Kidney (tissue), 14 donors: ENCODE data around the gene PRR3. TPM values are rescaled to one million over a fixed set of nuclear protein-coding genes. Genes with fewer than 3 reads are reported as not detected.
"Not testable (repeated sequence)": the region's sequence is repeated elsewhere in the genome, so short reads cannot be mapped to it uniquely, and the experiment has no call there.

Source experiments
- DNase-seq, 5 donors: peaks; one replicate each; pipeline ENCODE4 v3.0.0-alpha.2; 2013 to 2020
- FAIRE-seq: peaks from 2 replicates; lab custom pipeline; 2012; peaks lifted over from hg19 to GRCh38; lab: Jason Lieb, UNC
- H3K27ac ChIP-seq, 2 donors: one replicate each; pipeline ENCODE4 v1.7.0; 2013; ENCODE audit warnings: low read depth in 2 of 2, low read length in 2 of 2, inconsistent platforms in 1 of 2
- H3K27me3 ChIP-seq: one replicate; pipeline ENCODE4 v1.7.1; 2013; ENCODE audit warnings: low read length, inconsistent platforms; ENCODE audit not compliant: control insufficient read depth, insufficient read depth
- H3K36me3 ChIP-seq, 3 donors: one replicate each; pipeline versions ENCODE4 v1.7.0 to v1.7.1; 2013; ENCODE audit warnings: low read length in 3 of 3, control low read depth in 1 of 3, inconsistent platforms in 1 of 3; ENCODE audit not compliant: insufficient read depth in 3 of 3, control insufficient read depth in 2 of 3
- H3K4me1 ChIP-seq, 3 donors: one replicate each; pipeline versions ENCODE4 v1.7.0 to v1.7.1; 2013; ENCODE audit warnings: low read length in 3 of 3, inconsistent platforms in 1 of 3, low read depth in 1 of 3; ENCODE audit not compliant: control insufficient read depth in 2 of 3, insufficient read depth in 2 of 3
- H3K4me3 ChIP-seq, 3 donors: one replicate each; pipeline versions ENCODE4 v1.7.0 to v1.8.1; 2013; ENCODE audit warnings: low read length in 3 of 3, control low read depth in 1 of 3, inconsistent platforms in 1 of 3
- H3K9ac ChIP-seq, 3 donors: one replicate each; pipeline versions ENCODE4 v1.7.0 to v1.7.1; 2013; ENCODE audit warnings: low read length in 3 of 3, control low read depth in 1 of 3, inconsistent platforms in 1 of 3
- H3K9me3 ChIP-seq, 3 donors: one replicate each; pipeline versions ENCODE4 v1.7.0 to v1.7.1; 2013; ENCODE audit warnings: low read length in 3 of 3, control low read depth in 1 of 3, inconsistent platforms in 1 of 3; ENCODE audit not compliant: control insufficient read depth in 2 of 3, insufficient read depth in 1 of 3
- CTCF ChIP-seq: IDR thresholded peaks from 3 replicates; pipeline ENCODE4 v1.5.1; 2012; ENCODE audit warnings: mild to moderate bottlenecking, moderate library complexity, borderline replicate concordance; ENCODE audit not compliant: insufficient read depth; ENCODE audit errors: extremely low read depth
- intact Hi-C: fragments of 100-400 bp; cut with DNase I; formaldehyde crosslinking; loops from one replicate; pipeline ENCODE4 v1.11.1; 2022
- polyA plus RNA-seq: library from polyadenylated mRNA; stranded (reverse); fragments of 350-450 nt; fragmentation: Illumina TruSeq; extraction: RNeasy Lipid Tissue Mini Kit (QIAGEN cat#74804); gene quantifications from one replicate; pipeline ENCODE4 v1.2.3, GENCODE V29; 2014; ENCODE audit warnings: low read depth, low replicate concordance; ENCODE audit not compliant: insufficient read depth
- total RNA-seq: library from RNA; stranded (reverse); fragmentation: NEBNext Ultra II Directional; extraction: Animal tissue kit (Norgen Biotek cat#: 25700); gene quantifications from one replicate; pipeline ENCODE4 v1.2.1, GENCODE V29; 2021
- donor health status: control.
- donor health status: control.
- donor health status: control.
- donor health status: control.
- donor health status: control.
- donor health status: DM: yes; HTN: yes; CAD: no.
- donor health status: Normal renal cell carcinoma (clear cell type).

Gene PRR3
- total and polyA plus RNA-seq, 2 donors from 2014 or later, result 7.9 to 9.3 TPM

- H3K4me1 ChIP-seq, result no peaks in the 10 kb centered on the region
- no peak overlapping the region for H3K27ac ChIP-seq
- no peaks in the 10 kb centered on the region for H3K36me3 ChIP-seq
- DNase-seq (no peak), FAIRE-seq (no peak)
- H3K9ac ChIP-seq, result no peak overlapping the region
- H3K9me3 ChIP-seq, result no peaks in the 10 kb centered on the region
- intact Hi-C loops, result no loop called here
- no peaks in the 10 kb centered on the region for H3K27me3 ChIP-seq
- H3K4me3 ChIP-seq, result no peak overlapping the region
- no peak for TF ChIP-seq CTCF
Observed at GRCh38 chr6:30513451-30513850, 43.6 kb upstream of the PRR3 start.

GRCh38 chr6:30515106-30515505 lies 42.0 kb upstream of the PRR3 start:
- H3K9ac ChIP-seq, result no peak overlapping the region
- peak overlapping the region in 1 of 2 donors; percentile 69 for H3K27ac ChIP-seq
- H3K27me3 ChIP-seq, result no peaks in the 10 kb centered on the region
- H3K4me3 ChIP-seq, result no peak overlapping the region
- TF ChIP-seq CTCF, result no peak
- H3K36me3 ChIP-seq, result no peaks in the 10 kb centered on the region
- FAIRE-seq, result no peak
- H3K9me3 ChIP-seq, result no peaks in the 10 kb centered on the region
- intact Hi-C loops, result no loop called here
- no peak for DNase-seq
- H3K4me1 ChIP-seq, result no peaks in the 10 kb centered on the region

DNA sequence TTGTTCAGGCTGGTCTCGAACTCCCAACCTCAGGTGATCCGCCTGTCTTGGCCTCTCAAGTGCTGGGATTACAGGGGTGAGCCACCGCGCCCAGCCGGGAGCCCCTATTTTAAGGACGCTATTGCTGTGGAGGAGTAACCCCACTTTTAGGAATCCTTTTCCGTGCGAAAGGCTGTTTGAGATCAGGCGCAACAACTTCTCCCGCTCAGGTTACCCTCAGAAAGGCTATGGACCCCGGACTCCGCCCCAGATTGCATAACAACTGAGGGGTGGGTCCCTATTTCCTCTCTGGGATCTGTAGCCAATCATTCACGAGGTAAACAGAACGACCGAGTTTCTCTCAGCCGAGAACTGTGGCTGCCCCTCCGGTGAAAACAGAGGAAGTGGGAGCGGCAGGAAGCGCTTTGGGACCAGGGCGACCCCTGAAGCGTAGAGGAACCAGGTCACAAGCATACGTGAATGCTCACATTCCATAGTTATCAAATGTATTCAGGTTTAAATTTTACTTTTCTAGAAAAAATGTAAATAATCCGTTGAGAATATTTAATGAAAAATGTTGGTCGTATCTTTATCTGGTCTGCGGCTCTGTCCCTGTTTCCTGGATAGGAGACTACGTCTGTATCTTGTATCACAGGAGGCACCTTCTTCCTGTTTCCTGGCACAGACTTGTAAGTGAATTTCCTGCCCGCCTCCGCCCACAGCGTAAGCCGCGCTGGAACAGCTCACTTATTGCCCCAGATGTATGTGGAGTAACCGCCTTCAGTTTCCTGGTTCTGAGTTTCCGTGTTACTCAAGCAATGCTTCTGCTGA lies 40.9 kb upstream of the PRR3 start:
- H3K4me3 ChIP-seq, result peak overlapping the region; percentile 64 to 80 (median 77)
- DNase-seq (peak; percentile 89 to 97 (median 95)), FAIRE-seq (no peak)
- H3K4me1 ChIP-seq, result no peaks in the 10 kb centered on the region
- H3K27me3 ChIP-seq, result no peaks in the 10 kb centered on the region
- H3K9ac ChIP-seq, result peak overlapping the region; percentile 30 to 87 (median 64)
- H3K36me3 ChIP-seq, result no peaks in the 10 kb centered on the region
- intact Hi-C loops, result no loop called here
- H3K27ac ChIP-seq, result peak overlapping the region; percentile 91
- TF ChIP-seq CTCF, result no peak
- H3K9me3 ChIP-seq, result no peaks in the 10 kb centered on the region

GRCh38 chr6:30516754-30517076 lies 40.4 kb upstream of the PRR3 start:
- H3K27me3 ChIP-seq, DNase-seq, intact Hi-C loops, FAIRE-seq, H3K36me3 ChIP-seq, H3K9me3 ChIP-seq, H3K4me1 ChIP-seq: not testable (repeated sequence)
- Histone ChIP-seq H3K27ac (peak overlapping the region; percentile 91), H3K9ac (peak overlapping the region in 2 of 3 donors; percentile 30 to 64), H3K4me3 (peak overlapping the region; percentile 64 to 80 (median 77))

GRCh38 chr6:30517767-30518504 lies 39.2 kb upstream of the PRR3 start:
- H3K27ac ChIP-seq, H3K36me3 ChIP-seq, H3K4me1 ChIP-seq, H3K4me3 ChIP-seq, H3K27me3 ChIP-seq, H3K9me3 ChIP-seq, FAIRE-seq, DNase-seq, H3K9ac ChIP-seq, intact Hi-C loops: not testable (repeated sequence)

DNA sequence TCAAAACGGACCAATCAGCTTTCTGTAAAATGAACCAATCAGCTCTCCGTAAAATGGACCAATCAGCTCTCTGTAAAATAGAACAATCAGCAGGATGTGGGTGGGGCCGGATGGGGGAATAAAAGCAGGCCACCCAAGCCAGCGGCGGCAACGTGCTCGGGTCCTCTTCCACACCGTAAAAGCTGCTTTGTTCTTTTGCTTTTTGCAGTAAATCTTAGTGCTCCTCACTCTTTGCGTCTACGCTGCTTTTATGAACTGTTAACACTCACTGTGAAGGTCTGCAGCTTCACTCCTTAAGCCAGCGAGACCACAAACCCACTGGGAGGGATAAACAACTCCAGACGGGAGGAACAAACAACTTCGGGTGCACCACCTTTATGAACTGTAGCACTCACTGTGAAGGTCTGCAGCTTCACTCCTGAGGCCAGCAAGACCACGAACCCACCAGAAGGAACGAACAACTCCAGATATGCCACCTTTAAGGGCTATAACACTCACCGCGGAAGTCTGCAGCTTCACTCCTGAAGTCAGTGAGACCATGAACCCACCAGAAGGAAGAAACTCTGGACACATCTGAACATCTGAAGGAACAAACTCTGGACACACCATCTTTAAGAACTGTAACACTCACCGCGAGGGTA lies 38.5 kb upstream of the PRR3 start:
- DNase-seq, H3K4me1 ChIP-seq, H3K27ac ChIP-seq, H3K4me3 ChIP-seq, H3K9me3 ChIP-seq, H3K9ac ChIP-seq, intact Hi-C loops, H3K36me3 ChIP-seq, FAIRE-seq, H3K27me3 ChIP-seq: not testable (repeated sequence)
